HEK293 (cell line): ENCODE results near the gene TUBB3.

Experiments used
- EGR2 ChIP-seq: fragments of 450-650 bp; formaldehyde crosslinking; IDR thresholded peaks from 2 replicates; pipeline ENCODE4 v1.5.1; 2016; ENCODE audit warnings: low read depth, missing biosample characterization, missing genetic modification characterization
- ELK4 ChIP-seq: IDR thresholded peaks from 2 replicates; pipeline ENCODE4 v1.6.1; 2011; ENCODE audit warnings: mild to moderate bottlenecking, low read depth, low read length, borderline replicate concordance
- HOXA7 ChIP-seq: sonication (generic); formaldehyde crosslinking; IDR thresholded peaks from 2 replicates; pipeline ENCODE4 v1.8.1; 2022; ENCODE audit warnings: missing genetic modification reagents, borderline replicate concordance
- SETDB1 ChIP-seq: IDR thresholded peaks from one replicate; pipeline ENCODE4 v1.6.1; 2017; ENCODE audit warnings: mild to moderate bottlenecking, low read length, moderate library complexity, mixed read lengths; ENCODE audit not compliant: insufficient read length
- SP7 ChIP-seq: fragments of 450-650 bp; formaldehyde crosslinking; IDR thresholded peaks from 2 replicates; pipeline ENCODE4 v1.5.1; 2016; ENCODE audit warnings: missing biosample characterization, missing genetic modification characterization
- ZBTB6 ChIP-seq: fragments of 450-650 bp; formaldehyde crosslinking; IDR thresholded peaks from 2 replicates; pipeline ENCODE4 v1.5.1; 2017; ENCODE audit warnings: missing biosample characterization, missing genetic modification characterization
- ZNF175 ChIP-seq: fragments of 450-650 bp; formaldehyde crosslinking; IDR thresholded peaks from 2 replicates; pipeline ENCODE4 v1.5.1; 2016; ENCODE audit warnings: missing biosample characterization, missing genetic modification characterization
- ZNF274 ChIP-seq, 2 experiments: fragments of 200-500 bp in 1 of 2; fragments of 450-650 bp in 1 of 2; sonication (Bioruptor generic) in 1 of 2; formaldehyde crosslinking in 1 of 2; IDR thresholded peaks; 2 replicates each; pipeline versions ENCODE4 v1.5.1 to v1.6.1; 2014 to 2016; ENCODE audit warnings: borderline replicate concordance in 1 of 2, inconsistent platforms in 1 of 2, low read length in 1 of 2, missing biosample characterization in 1 of 2, missing genetic modification characterization in 1 of 2
- ZNF670 ChIP-seq: fragments of 450-650 bp; formaldehyde crosslinking; IDR thresholded peaks from 2 replicates; pipeline ENCODE4 v1.5.1; 2016; ENCODE audit warnings: missing biosample characterization, missing genetic modification characterization, low read depth
- ZNF785 ChIP-seq: fragments of 450-650 bp; formaldehyde crosslinking; IDR thresholded peaks from 2 replicates; pipeline ENCODE4 v1.5.1; 2016; ENCODE audit warnings: missing biosample characterization, missing genetic modification characterization
- TF ChIP-seq, protein P1 (sequence below): fragments of 450-650 bp; formaldehyde crosslinking; IDR thresholded peaks from 2 replicates; pipeline ENCODE4 v1.5.1; 2016; ENCODE audit warnings: missing biosample characterization, missing genetic modification characterization
- TF ChIP-seq, protein P2 (sequence below): fragments of 450-650 bp; formaldehyde crosslinking; IDR thresholded peaks from 2 replicates; pipeline ENCODE4 v1.5.1; 2016; ENCODE audit warnings: missing biosample characterization, missing genetic modification characterization

DNA sequence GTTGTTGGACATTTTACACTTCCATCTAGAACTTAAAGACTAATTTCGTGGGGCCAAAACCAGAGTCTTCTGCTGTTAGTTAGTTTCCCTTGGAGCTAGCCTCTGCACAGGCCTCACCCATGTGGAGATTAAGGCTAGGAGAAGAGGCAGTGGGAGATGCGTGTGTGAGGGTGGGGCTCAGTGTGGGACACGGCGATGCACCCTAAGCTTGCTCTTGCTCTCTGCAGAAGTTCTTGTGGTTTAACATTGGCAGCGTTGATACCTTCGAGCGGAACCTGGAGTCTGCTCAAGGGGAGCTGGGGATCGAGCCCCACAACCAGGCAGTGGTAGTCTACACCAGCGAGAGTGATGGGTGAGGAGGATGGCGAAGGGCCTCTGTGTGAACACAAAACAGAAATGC lies 62.1 kb downstream of the TUBB3 start:
- TF ChIP-seq, protein P1, sequence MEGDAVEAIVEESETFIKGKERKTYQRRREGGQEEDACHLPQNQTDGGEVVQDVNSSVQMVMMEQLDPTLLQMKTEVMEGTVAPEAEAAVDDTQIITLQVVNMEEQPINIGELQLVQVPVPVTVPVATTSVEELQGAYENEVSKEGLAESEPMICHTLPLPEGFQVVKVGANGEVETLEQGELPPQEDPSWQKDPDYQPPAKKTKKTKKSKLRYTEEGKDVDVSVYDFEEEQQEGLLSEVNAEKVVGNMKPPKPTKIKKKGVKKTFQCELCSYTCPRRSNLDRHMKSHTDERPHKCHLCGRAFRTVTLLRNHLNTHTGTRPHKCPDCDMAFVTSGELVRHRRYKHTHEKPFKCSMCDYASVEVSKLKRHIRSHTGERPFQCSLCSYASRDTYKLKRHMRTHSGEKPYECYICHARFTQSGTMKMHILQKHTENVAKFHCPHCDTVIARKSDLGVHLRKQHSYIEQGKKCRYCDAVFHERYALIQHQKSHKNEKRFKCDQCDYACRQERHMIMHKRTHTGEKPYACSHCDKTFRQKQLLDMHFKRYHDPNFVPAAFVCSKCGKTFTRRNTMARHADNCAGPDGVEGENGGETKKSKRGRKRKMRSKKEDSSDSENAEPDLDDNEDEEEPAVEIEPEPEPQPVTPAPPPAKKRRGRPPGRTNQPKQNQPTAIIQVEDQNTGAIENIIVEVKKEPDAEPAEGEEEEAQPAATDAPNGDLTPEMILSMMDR: no peak
- TF ChIP-seq ZNF670 (tag by site-specific recombination): no peak
- TF ChIP-seq HOXA7 (CRISPR knock-in tag): no peak
- TF ChIP-seq ZBTB6: no peak
- TF ChIP-seq, protein P2, sequence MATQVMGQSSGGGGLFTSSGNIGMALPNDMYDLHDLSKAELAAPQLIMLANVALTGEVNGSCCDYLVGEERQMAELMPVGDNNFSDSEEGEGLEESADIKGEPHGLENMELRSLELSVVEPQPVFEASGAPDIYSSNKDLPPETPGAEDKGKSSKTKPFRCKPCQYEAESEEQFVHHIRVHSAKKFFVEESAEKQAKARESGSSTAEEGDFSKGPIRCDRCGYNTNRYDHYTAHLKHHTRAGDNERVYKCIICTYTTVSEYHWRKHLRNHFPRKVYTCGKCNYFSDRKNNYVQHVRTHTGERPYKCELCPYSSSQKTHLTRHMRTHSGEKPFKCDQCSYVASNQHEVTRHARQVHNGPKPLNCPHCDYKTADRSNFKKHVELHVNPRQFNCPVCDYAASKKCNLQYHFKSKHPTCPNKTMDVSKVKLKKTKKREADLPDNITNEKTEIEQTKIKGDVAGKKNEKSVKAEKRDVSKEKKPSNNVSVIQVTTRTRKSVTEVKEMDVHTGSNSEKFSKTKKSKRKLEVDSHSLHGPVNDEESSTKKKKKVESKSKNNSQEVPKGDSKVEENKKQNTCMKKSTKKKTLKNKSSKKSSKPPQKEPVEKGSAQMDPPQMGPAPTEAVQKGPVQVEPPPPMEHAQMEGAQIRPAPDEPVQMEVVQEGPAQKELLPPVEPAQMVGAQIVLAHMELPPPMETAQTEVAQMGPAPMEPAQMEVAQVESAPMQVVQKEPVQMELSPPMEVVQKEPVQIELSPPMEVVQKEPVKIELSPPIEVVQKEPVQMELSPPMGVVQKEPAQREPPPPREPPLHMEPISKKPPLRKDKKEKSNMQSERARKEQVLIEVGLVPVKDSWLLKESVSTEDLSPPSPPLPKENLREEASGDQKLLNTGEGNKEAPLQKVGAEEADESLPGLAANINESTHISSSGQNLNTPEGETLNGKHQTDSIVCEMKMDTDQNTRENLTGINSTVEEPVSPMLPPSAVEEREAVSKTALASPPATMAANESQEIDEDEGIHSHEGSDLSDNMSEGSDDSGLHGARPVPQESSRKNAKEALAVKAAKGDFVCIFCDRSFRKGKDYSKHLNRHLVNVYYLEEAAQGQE: no peak
- no peak for TF ChIP-seq ZNF785 (tag by site-specific recombination)
- TF ChIP-seq ZNF274 (IDR thresholded peaks at IDR 0.05; ENCODE audit: low read length): no peak
- no peak for TF ChIP-seq ZNF274 (tag by site-specific recombination; IDR thresholded peaks at IDR 0.05; ENCODE audit: borderline replicate concordance)
- TF ChIP-seq ZNF175 (tag by site-specific recombination): no peak
- TF ChIP-seq EGR2 (tag by site-specific recombination): no peak
- no peak for TF ChIP-seq SETDB1
- TF ChIP-seq ELK4: no peak
- no peak for TF ChIP-seq SP7
